C4-2B (cell line): ENCODE results near the gene DPH7.

Experiments used
- H3K27ac ChIP-seq: fragments of 450-650 bp; 2 replicates; pipeline ENCODE4 v1.5.1; 2017
- CTCF ChIP-seq: fragments of 450-650 bp; conservative IDR thresholded peaks from 2 replicates; pipeline ENCODE4 v1.5.1; 2017; ENCODE audit warnings: mild to moderate bottlenecking
- ZFX ChIP-seq: fragments of 450-650 bp; IDR thresholded peaks from 2 replicates; pipeline ENCODE4 v1.6.1; 2017

Gene DPH7

DNA sequence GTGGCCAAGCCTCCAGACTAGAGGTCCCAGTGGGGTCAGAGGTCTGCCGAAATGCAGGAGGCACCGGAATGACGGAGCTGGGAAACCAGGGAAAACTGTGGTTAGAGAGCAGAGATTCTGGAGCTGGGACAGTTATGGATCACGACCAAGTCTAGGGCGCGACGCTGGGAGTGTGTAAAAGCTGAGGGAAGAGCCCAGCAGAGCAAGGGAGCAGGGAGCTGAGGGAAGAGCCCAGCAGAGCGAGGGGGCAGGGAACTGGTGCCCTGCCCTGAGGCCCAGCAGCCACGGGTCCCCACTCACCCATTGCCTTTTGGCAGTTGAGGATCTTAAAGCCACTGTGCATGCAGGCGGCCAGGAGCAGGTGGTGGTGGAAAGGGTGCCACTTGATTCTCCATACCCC lies 14.6 kb downstream of the DPH7 start:
- TF ChIP-seq ZFX (no peak), CTCF (no peak)

DNA sequence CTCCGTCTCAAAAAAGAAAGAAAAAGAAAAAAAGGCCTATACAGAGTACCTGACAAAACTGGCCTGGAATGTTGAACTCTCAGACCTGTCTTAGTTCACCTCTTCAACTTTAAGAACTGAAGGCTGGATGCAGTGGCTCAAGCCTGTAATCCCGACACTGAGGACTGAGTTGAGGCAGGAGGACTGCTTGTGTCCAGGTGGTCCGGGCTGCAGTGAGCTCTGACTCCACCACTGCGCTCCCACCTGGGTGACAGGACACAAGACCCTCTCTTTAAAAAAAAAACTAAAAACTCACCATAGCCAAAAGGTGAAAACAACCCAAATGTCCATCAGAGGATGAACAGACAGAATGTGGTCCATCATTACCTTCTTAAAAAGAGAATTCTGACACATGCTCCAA lies 20.6 kb downstream of the DPH7 start:
- TF ChIP-seq CTCF (no peak), ZFX (no peak)
- H3K27ac ChIP-seq: no peak overlapping the region

More for the DNA sequence above, 14.6 kb downstream of the DPH7 start:
- H3K27ac ChIP-seq: no peak overlapping the region

DNA sequence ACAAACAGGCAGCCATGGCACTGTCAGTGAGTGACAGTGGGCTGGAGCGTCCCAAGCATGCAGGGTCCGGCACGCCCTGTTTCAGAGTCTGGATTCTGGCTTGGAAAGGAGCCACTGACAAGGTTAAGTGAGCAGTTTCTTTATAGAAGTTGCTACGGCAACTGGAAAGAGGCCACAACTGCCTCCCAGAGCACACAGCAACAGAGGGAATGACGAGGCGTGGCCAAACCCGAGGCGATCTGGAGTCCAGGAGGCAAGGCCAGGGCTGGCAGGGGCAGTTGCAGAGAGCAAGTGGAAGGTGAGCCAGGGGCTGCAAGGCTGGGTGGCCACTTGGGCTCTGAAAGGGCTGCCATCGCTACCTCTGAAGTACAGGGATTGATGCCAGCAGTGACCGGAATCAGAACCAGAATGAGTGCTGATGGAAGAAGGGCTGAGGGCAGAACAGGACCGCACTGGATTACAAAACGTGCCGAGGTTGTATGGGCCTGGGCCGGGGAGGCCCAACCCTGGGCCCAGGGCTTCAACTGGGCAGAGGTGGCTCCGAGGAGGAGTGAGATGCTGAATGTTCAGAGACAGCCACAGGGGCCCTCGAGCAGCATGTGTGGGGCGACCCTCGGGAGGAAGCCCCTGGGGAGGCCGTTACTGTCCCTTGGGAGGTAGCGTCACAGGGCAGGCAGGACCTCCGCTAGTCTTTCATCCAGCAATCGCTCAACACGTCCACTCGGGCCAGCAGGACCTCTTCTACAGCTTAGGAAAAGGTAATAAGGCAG lies 22.5 kb downstream of the DPH7 start:
- peak overlapping the region; percentile 39 for H3K27ac ChIP-seq
- TF ChIP-seq ZFX (no peak), CTCF (no peak)

- TF ChIP-seq CTCF (no peak), ZFX (no peak)
- peak overlapping the region; percentile 39; the same call in 1 of the 2 replicates for H3K27ac ChIP-seq
These were observed 23.5 kb downstream of the DPH7 start for GRCh38 chr9:137555179-137555578.

- H3K27ac ChIP-seq: no peak overlapping the region
- TF ChIP-seq ZFX (no peak), CTCF (no peak)
These were observed 24.4 kb downstream of the DPH7 start for GRCh38 chr9:137554349-137554748.

DNA sequence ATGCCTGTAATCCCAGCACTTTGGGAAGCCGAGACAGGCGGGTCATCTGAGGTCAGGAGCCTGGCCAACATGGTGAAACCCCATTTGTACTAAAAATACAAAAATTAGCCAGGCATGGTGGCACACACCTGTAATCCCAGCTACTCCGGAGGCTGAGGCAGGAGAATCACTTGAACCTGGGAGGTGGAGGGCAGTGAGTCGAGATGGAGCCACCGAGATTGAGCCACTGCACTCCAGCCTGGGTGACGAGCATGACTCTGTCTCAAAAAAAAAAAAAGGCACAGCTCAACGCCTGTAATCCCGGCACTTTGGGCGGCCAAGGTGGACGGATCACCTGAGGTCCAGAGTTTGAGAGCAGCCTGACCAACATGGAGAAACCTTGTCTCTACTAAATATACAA lies 25.1 kb downstream of the DPH7 start:
- peak overlapping the region; percentile 92; the same call in 1 of the 2 replicates for H3K27ac ChIP-seq

DNA sequence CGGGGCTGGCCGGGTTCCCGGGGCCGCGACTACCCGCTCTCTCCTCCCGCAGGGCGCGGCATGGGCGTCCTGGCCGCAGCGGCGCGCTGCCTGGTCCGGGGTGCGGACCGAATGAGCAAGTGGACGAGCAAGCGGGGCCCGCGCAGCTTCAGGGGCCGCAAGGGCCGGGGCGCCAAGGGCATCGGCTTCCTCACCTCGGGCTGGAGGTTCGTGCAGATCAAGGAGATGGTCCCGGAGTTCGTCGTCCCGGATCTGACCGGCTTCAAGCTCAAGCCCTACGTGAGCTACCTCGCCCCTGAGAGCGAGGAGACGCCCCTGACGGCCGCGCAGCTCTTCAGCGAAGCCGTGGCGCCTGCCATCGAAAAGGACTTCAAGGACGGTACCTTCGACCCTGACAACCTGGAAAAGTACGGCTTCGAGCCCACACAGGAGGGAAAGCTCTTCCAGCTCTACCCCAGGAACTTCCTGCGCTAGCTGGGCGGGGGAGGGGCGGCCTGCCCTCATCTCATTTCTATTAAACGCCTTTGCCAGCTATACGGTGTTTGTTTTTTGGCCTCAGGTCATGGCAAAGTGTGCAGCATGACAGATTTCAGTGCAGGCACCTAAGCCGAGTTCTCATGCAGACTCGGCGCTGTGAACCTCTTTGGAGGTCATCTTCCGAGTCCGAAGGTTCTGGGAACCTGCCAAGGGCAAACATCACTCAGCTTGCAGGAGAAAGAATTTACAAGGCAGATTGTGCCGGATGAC lies 26.5 kb downstream of the DPH7 start:
- H3K27ac ChIP-seq: peak overlapping the region; percentile 92
- TF ChIP-seq ZFX (peak; percentile 43; the same call in 1 of the 2 replicates), CTCF (no peak)
